ENCODE measurements around the gene MRPL37.
"Not testable (repeated sequence)": the region's sequence is repeated elsewhere in the genome, so short reads cannot be mapped to it uniquely, and the experiment has no call there.

DNA sequence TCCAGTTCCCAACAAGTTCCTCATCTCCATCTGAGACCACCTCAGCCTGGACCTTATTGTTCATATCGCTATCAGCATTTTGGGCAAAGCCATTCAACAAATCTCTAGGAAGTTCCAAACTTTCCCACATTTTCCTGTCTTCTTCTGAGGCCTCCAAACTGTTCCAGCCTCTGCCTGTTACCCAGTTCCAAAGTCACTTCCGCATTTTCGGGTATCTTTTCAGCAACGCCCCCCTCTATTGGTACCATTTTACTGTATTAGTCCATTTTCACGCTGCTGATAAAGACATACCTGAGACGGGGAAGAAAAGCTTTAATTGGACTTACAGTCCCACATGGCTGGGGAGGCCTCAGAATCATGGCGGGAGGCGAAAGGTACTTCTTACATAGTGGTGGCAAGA is 33.6 kb upstream of the MRPL37 start:
- TF ChIP-seq, protein P1, sequence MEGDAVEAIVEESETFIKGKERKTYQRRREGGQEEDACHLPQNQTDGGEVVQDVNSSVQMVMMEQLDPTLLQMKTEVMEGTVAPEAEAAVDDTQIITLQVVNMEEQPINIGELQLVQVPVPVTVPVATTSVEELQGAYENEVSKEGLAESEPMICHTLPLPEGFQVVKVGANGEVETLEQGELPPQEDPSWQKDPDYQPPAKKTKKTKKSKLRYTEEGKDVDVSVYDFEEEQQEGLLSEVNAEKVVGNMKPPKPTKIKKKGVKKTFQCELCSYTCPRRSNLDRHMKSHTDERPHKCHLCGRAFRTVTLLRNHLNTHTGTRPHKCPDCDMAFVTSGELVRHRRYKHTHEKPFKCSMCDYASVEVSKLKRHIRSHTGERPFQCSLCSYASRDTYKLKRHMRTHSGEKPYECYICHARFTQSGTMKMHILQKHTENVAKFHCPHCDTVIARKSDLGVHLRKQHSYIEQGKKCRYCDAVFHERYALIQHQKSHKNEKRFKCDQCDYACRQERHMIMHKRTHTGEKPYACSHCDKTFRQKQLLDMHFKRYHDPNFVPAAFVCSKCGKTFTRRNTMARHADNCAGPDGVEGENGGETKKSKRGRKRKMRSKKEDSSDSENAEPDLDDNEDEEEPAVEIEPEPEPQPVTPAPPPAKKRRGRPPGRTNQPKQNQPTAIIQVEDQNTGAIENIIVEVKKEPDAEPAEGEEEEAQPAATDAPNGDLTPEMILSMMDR (IDR thresholded peaks at IDR 0.05; ENCODE audit: insufficient read depth, low read length, poor library complexity, severe bottlenecking), result not testable (repeated sequence)
- not testable (repeated sequence) for TF ChIP-seq EZH2phosphoT487 (conservative IDR thresholded peaks at IDR 0.05; ENCODE audit: low read length)
